GM12878 (cell line): ENCODE data around the gene ZFP28. TPM values are rescaled to one million over a fixed set of nuclear protein-coding genes. Genes with fewer than 3 reads are reported as not detected.

Experiments
- ATAC-seq: fragments of 200-7000 bp; cut with Tn5 transposase; 3 replicates; pipeline ENCODE4 v1.9.1; 2020; ENCODE audit warnings: mild to moderate bottlenecking, moderate library complexity
- BruUV-seq: library from RNA; stranded (reverse); fragments of 400-500 nt; replicated peaks from 2 replicates; lab custom pipeline; 2021; lab: Mats Ljungman, UMichigan
- CTCF ChIA-PET: fragments of 300-600 bp; sonication (Branson Sonifier 250); formaldehyde crosslinking; extraction: SDS; loops from one replicate; lab custom pipeline; 2021; ENCODE audit warnings: inconsistent platforms; lab: Yijun Ruan, JAX
- POLR2A ChIA-PET: fragments of 350-600 bp; formaldehyde crosslinking; extraction: SDS; loops from one replicate; lab custom pipeline; 2021; ENCODE audit warnings: inconsistent platforms; lab: Charles Lee
- RAD21 ChIA-PET: fragments of 300-600 bp; sonication (Branson Sonifier 250); formaldehyde crosslinking; loops from one replicate; lab custom pipeline; 2023; ENCODE audit warnings: antibody characterized with exemption; ENCODE audit not compliant: unreplicated experiment; lab: Charles Lee
- SMC1A ChIA-PET: fragments of 300-600 bp; sonication (Branson Sonifier 250); formaldehyde crosslinking; loops from one replicate; lab custom pipeline; 2023; ENCODE audit not compliant: unreplicated experiment, uncharacterized antibody; lab: Charles Lee
- DNase-seq: peaks from one replicate; pipeline ENCODE4 v3.0.0-alpha.2; 2011; ENCODE audit warnings: low read depth, low spot score
- FAIRE-seq: peaks from 3 replicates; lab custom pipeline; 2011; peaks lifted over from hg19 to GRCh38; lab: Jason Lieb, UNC
- H2AFZ ChIP-seq: 2 replicates; pipeline ENCODE4 v1.6.0; 2011; ENCODE audit warnings: low read depth, low read length, control low read depth; ENCODE audit not compliant: control insufficient read depth
- H3K27ac ChIP-seq: 2 replicates; pipeline ENCODE4 v1.5.1; 2011; ENCODE audit warnings: control low read depth; ENCODE audit not compliant: control insufficient read depth, insufficient read depth
- H3K27me3 ChIP-seq, 2 experiments: replicated peaks in 1 of 2; 2 replicates each; pipeline versions ENCODE4 v1.6.0 to v1.6.1; 2011; ENCODE audit warnings: low read length in 1 of 2; ENCODE audit not compliant: control insufficient read depth in 2 of 2, insufficient read depth in 2 of 2
- H3K36me3 ChIP-seq, 2 experiments: 2 replicates each; pipeline ENCODE4 v1.5.1; 2011; ENCODE audit warnings: low read length in 1 of 2; ENCODE audit not compliant: control insufficient read depth in 2 of 2, insufficient read depth in 2 of 2
- H3K4me1 ChIP-seq: 2 replicates; pipeline ENCODE4 v1.6.1; 2011; ENCODE audit warnings: mild to moderate bottlenecking, low read length, moderate library complexity, mixed read lengths; ENCODE audit not compliant: control insufficient read depth, insufficient read depth
- H3K4me2 ChIP-seq: 2 replicates; pipeline ENCODE4 v1.6.0; 2011; ENCODE audit warnings: control low read depth; ENCODE audit not compliant: control insufficient read depth, insufficient read depth
- H3K4me3 ChIP-seq: fragments of 200-600 bp; sonication (generic); 2 replicates; pipeline ENCODE4 v1.5.1; 2016
- H3K79me2 ChIP-seq: 2 replicates; pipeline ENCODE4 v1.6.0; 2011; ENCODE audit warnings: low read length; ENCODE audit not compliant: control insufficient read depth, insufficient read depth
- H3K9ac ChIP-seq: 2 replicates; pipeline ENCODE4 v1.8.0; 2011; ENCODE audit warnings: low read length, control low read depth, mixed read lengths; ENCODE audit not compliant: control insufficient read depth, insufficient read depth
- H3K9me3 ChIP-seq: replicated peaks from 3 replicates; pipeline ENCODE4 v1.5.1; 2011; ENCODE audit warnings: mild to moderate bottlenecking, low read length; ENCODE audit not compliant: control insufficient read depth, insufficient read depth
- H4K20me1 ChIP-seq: 2 replicates; pipeline ENCODE4 v1.6.0; 2011; ENCODE audit not compliant: control insufficient read depth, insufficient read depth
- BHLHE40 ChIP-seq, 2 experiments: fragments of 450-650 bp in 1 of 2; IDR thresholded peaks; 2 replicates each; pipeline ENCODE4 v1.6.1; 2011 to 2017; ENCODE audit warnings: low read depth in 2 of 2, borderline replicate concordance in 1 of 2, improper control_type of control experiment in 1 of 2, low read length in 1 of 2, mild to moderate bottlenecking in 1 of 2
- CHD2 ChIP-seq: IDR thresholded peaks from 2 replicates; pipeline ENCODE4 v1.6.1; 2011; ENCODE audit warnings: low read depth, low read length, improper control_type of control experiment, borderline replicate concordance
- CREB1 ChIP-seq: IDR thresholded peaks from 2 replicates; pipeline ENCODE4 v1.6.1; 2012; ENCODE audit warnings: low read depth, mild to moderate bottlenecking, inconsistent platforms
- DPF2 ChIP-seq: fragments of 450-650 bp; IDR thresholded peaks from 2 replicates; pipeline ENCODE4 v1.6.1; 2017; ENCODE audit warnings: mild to moderate bottlenecking
- EGR1 ChIP-seq, 2 experiments: IDR thresholded peaks; 1 replicate in 1 of 2; 2 replicates in 1 of 2; pipeline ENCODE4 v1.6.1; 2011 to 2012; ENCODE audit warnings: low read depth in 2 of 2, low read length in 2 of 2, borderline replicate concordance in 1 of 2, mild to moderate bottlenecking in 1 of 2, moderate library complexity in 1 of 2
- HCFC1 ChIP-seq: fragments of 150-350 bp; IDR thresholded peaks from 2 replicates; pipeline ENCODE4 v1.6.1; 2014; ENCODE audit warnings: low read length
- HDGF ChIP-seq: fragments of 450-650 bp; IDR thresholded peaks from 2 replicates; pipeline ENCODE4 v1.6.1; 2016; ENCODE audit warnings: antibody characterized with exemption
- IKZF1 ChIP-seq: fragments of 450-650 bp; conservative IDR thresholded peaks from 2 replicates; pipeline ENCODE4 v1.6.1; 2017; ENCODE audit warnings: antibody characterized with exemption, mild to moderate bottlenecking
- MTA2 ChIP-seq: fragments of 450-650 bp; IDR thresholded peaks from 2 replicates; pipeline ENCODE4 v1.6.1; 2016; ENCODE audit warnings: low read depth, mild to moderate bottlenecking, moderate library complexity
- NFXL1 ChIP-seq: fragments of 450-650 bp; IDR thresholded peaks from 2 replicates; pipeline ENCODE4 v1.6.1; 2017; ENCODE audit warnings: antibody characterized with exemption, mild to moderate bottlenecking, borderline replicate concordance
- NRF1 ChIP-seq: conservative IDR thresholded peaks from 2 replicates; pipeline ENCODE4 v1.6.1; 2011; ENCODE audit warnings: mild to moderate bottlenecking, low read depth, low read length, improper control_type of control experiment
- PML ChIP-seq: IDR thresholded peaks from 2 replicates; pipeline ENCODE4 v1.6.1; 2012; ENCODE audit warnings: low read length, inconsistent platforms
- POLR2A ChIP-seq: IDR thresholded peaks from 2 replicates; pipeline ENCODE4 v1.6.1; 2011; ENCODE audit warnings: low read depth, mild to moderate bottlenecking, low read length
- SIX5 ChIP-seq: IDR thresholded peaks from 2 replicates; pipeline ENCODE4 v1.6.1; 2011; ENCODE audit warnings: mild to moderate bottlenecking, low read depth, low read length, moderate library complexity; ENCODE audit not compliant: severe bottlenecking
- SMARCA5 ChIP-seq: fragments of 450-650 bp; IDR thresholded peaks from 2 replicates; pipeline ENCODE4 v1.6.1; 2017; ENCODE audit warnings: mild to moderate bottlenecking
- SUZ12 ChIP-seq: fragments of 200-600 bp; sonication (generic); IDR thresholded peaks from one replicate; pipeline ENCODE4 v1.6.1; 2018; ENCODE audit warnings: antibody characterized with exemption, mild to moderate bottlenecking; ENCODE audit not compliant: unreplicated experiment
- WGBS: methylation state at CpG from one replicate; pipeline ENCODE4 v1.1.6; 2016; ENCODE audit warnings: low lambda C conversion rate; ENCODE audit not compliant: insufficient replicate concordance, insufficient coverage; ENCODE audit errors: missing lambda C conversion rate; 5-methylcytosine and 5-hydroxymethylcytosine counted together
- in situ Hi-C: fragments of 300-500 bp; cut with MboI; formaldehyde crosslinking; loops from 9 replicates; pipeline ENCODE4 v1.14.3; 2018; ENCODE audit warnings: mixed read lengths
- intact Hi-C: fragments of 100-400 bp; cut with micrococcal nuclease; formaldehyde crosslinking; loops from one replicate; pipeline ENCODE4 v1.14.2; 2022; ENCODE audit not compliant: unreplicated experiment
- polyA plus RNA-seq, 11 experiments: library from polyadenylated mRNA; depleted of rRNA in 4 of 11; unstranded in 6 of 11; stranded (reverse) in 5 of 11; fragments of >200 nt; fragmentation: Nextera tagmentation in 4 of 11; fragmentation: Illumina TruSeq in 1 of 11; extraction: Ambion mirVana in 4 of 11; extraction: Trizol in 1 of 11; gene quantifications; 1 replicate in 1 of 11; 2 replicates in 10 of 11; pipeline versions ENCODE4 v1.2.1 to v1.2.3, GENCODE V29; 2011 to 2016; ENCODE audit warnings: inconsistent platforms in 2 of 11, missing spikeins in 2 of 11, low read depth in 1 of 11
- total RNA-seq, 4 experiments: library from RNA; depleted of rRNA in 3 of 4; stranded (reverse); fragments of >200 nt in 3 of 4; fragmentation: Illumina TruSeq in 1 of 4; extraction: Trizol in 1 of 4; gene quantifications; 2 replicates each; pipeline versions ENCODE4 v1.2.1 to v1.2.3, GENCODE V29; 2013 to 2021
- TF ChIP-seq, protein P1 (sequence below): fragments of 450-650 bp; IDR thresholded peaks from 2 replicates; pipeline ENCODE4 v1.6.1; 2017; ENCODE audit warnings: low read depth, mild to moderate bottlenecking, moderate library complexity
- TF ChIP-seq, protein P2 (sequence below): fragments of 450-650 bp; IDR thresholded peaks from 2 replicates; pipeline ENCODE4 v1.6.1; 2016; ENCODE audit warnings: mild to moderate bottlenecking
- TF ChIP-seq, protein P3 (sequence below): fragments of 450-650 bp; conservative IDR thresholded peaks from 2 replicates; pipeline ENCODE4 v1.6.1; 2017; ENCODE audit warnings: mild to moderate bottlenecking, moderate library complexity

Gene ZFP28
- total and polyA plus RNA-seq, 10 of the 15 experiments (the other 5 are each of a cell fraction or from before 2014, with no cell fraction given), result 0.01 to 0.13 (median 0.05) TPM; not detected in 2

DNA sequence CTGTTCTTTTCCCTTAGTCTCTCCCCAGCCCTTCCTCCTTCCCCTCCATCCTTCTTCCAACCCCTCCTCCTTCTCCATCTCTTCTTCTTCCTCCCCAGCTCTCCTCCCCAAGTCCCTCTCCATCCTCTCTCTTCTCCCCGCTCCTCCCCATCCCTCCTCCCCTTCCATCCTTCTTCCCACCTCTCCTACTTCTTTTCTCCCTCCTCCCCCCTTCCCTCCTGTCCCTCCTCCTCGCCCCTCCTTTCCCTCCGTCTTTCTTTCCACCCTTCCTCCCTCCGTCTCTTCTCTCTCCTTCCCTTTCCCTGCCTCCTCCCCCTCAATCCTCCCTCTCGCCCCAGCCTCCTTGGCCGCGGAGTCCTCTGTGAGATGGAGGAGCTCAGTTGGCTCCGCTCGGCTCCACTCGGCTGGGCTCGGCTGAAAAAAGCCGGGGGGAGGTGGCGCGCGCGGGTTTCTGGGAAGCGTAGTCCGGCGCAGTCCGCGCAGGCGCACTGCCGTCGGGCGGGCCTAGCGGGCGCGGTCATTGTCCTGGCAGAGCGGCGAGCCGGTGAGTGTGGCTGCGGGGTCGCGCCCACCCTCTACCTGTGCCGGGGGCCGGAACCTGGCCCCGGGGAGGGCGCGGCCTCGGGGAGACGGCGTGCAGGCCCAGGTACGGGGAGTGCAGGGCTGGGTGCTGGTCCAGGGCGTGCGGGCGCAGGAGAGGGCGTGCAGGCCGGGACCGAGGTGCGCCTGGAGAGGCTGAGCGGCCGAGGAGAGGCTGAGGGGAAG lies 56.2 kb downstream of the ZFP28 start, which contains the start of gene ZNF71:
Gene ZNF71, plus strand, starts transcription at position 520 of the 765 bp plus-strand sequence. CDS start 6,257 bp downstream, outside the sequence.
- H4K20me1 ChIP-seq, result no peaks in the 10 kb centered on the region
- RAD21 ChIA-PET, result no interaction called here
- no peaks in the 10 kb centered on the region; the same call in 1 of the 2 replicates for H3K4me1 ChIP-seq
- H3K27ac ChIP-seq, result no peak within 1 kb of the TSS
- DNase-seq (peak; percentile 23), ATAC-seq (peak; percentile 98), FAIRE-seq (no peak)
- H3K9me3 ChIP-seq, result peaks cover 2% of the 10 kb centered on the region; the same call in 2 of the 3 replicates
- H3K79me2 ChIP-seq, result peaks cover 2% of the 10 kb centered on the region; the same call in 1 of the 2 replicates
- CTCF ChIA-PET, result interaction anchor here (0.6 kb wide), 1 partner anchor 54 kb away, joined by 4 read pairs; no protein-coding TSS in a partner anchor
- H3K9ac ChIP-seq, result peak within 1 kb of the TSS; percentile 62
- POLR2A ChIA-PET, result no interaction called here
- no peaks in the 10 kb centered on the region for H3K36me3 ChIP-seq
- peak within 1 kb of the TSS; percentile 68 for H3K4me2 ChIP-seq
- BruUV-seq, result no TSS peak
- H2AFZ ChIP-seq, result peak within 1 kb of the TSS; percentile 37
- H3K27me3 ChIP-seq, result no peaks in the 10 kb centered on the region
- WGBS, result under 1% methylated on average over 48 of the region's 52 CpGs
- in situ Hi-C loops, result no loop called here
- peak within 1 kb of the TSS; percentile 79 for H3K4me3 ChIP-seq
- SMC1A ChIA-PET, result interaction anchor here (0.6 kb wide), 1 partner anchor 54 kb away, joined by 3 read pairs; no protein-coding TSS in a partner anchor
- intact Hi-C loops, result no loop called here
- TF ChIP-seq, protein P1, sequence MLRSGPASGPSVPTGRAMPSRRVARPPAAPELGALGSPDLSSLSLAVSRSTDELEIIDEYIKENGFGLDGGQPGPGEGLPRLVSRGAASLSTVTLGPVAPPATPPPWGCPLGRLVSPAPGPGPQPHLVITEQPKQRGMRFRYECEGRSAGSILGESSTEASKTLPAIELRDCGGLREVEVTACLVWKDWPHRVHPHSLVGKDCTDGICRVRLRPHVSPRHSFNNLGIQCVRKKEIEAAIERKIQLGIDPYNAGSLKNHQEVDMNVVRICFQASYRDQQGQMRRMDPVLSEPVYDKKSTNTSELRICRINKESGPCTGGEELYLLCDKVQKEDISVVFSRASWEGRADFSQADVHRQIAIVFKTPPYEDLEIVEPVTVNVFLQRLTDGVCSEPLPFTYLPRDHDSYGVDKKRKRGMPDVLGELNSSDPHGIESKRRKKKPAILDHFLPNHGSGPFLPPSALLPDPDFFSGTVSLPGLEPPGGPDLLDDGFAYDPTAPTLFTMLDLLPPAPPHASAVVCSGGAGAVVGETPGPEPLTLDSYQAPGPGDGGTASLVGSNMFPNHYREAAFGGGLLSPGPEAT, result peak; percentile 51; the same call in 1 of the 2 replicates
- TF ChIP-seq HCFC1, result peak; percentile 77
- peak; percentile 81 for TF ChIP-seq IKZF1
- peak; percentile 61 for TF ChIP-seq POLR2A
- TF ChIP-seq EGR1 (IDR thresholded peaks at IDR 0.05; ENCODE audit: borderline replicate concordance in 1 of 2, low read depth in 2 of 2, low read length in 2 of 2), result 0 out of 3 replicates have a peak, but pooled peaks of 1 of the 2 experiments have one; percentile 12
- TF ChIP-seq SUZ12, result no peak
- TF ChIP-seq CHD2, result 0 out of 2 replicates have a peak, but pooled peaks have one; percentile 28
- TF ChIP-seq PML, result no peak
- peak; percentile 36; the same call in 1 of the 2 replicates for TF ChIP-seq NRF1
- TF ChIP-seq CREB1, result peak; percentile 61; the same call in 1 of the 2 replicates
- TF ChIP-seq, protein P2, sequence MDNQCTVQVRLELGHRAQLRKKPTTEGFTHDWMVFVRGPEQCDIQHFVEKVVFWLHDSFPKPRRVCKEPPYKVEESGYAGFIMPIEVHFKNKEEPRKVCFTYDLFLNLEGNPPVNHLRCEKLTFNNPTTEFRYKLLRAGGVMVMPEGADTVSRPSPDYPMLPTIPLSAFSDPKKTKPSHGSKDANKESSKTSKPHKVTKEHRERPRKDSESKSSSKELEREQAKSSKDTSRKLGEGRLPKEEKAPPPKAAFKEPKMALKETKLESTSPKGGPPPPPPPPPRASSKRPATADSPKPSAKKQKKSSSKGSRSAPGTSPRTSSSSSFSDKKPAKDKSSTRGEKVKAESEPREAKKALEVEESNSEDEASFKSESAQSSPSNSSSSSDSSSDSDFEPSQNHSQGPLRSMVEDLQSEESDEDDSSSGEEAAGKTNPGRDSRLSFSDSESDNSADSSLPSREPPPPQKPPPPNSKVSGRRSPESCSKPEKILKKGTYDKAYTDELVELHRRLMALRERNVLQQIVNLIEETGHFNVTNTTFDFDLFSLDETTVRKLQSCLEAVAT, result peak; percentile 61; the same call in 1 of the 2 replicates
- no peak for TF ChIP-seq DPF2
- peak; percentile 71 for TF ChIP-seq SIX5
- 0 out of 2 replicates have a peak, but pooled peaks have one; percentile 45 for TF ChIP-seq SMARCA5
- TF ChIP-seq NFXL1, result peak; percentile 86
- no peak for TF ChIP-seq MTA2
- TF ChIP-seq, protein P3, sequence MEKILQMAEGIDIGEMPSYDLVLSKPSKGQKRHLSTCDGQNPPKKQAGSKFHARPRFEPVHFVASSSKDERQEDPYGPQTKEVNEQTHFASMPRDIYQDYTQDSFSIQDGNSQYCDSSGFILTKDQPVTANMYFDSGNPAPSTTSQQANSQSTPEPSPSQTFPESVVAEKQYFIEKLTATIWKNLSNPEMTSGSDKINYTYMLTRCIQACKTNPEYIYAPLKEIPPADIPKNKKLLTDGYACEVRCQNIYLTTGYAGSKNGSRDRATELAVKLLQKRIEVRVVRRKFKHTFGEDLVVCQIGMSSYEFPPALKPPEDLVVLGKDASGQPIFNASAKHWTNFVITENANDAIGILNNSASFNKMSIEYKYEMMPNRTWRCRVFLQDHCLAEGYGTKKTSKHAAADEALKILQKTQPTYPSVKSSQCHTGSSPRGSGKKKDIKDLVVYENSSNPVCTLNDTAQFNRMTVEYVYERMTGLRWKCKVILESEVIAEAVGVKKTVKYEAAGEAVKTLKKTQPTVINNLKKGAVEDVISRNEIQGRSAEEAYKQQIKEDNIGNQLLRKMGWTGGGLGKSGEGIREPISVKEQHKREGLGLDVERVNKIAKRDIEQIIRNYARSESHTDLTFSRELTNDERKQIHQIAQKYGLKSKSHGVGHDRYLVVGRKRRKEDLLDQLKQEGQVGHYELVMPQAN, result peak; percentile 59; the same call in 1 of the 2 replicates
- peak in 1 of 2 experiments; percentile 42; a peak in 2 of 4 replicates for TF ChIP-seq BHLHE40 (IDR thresholded peaks at IDR 0.05; ENCODE audit: borderline replicate concordance in 1 of 2, low read depth in 2 of 2, low read length in 1 of 2)
- peak; percentile 63; the same call in 1 of the 2 replicates for TF ChIP-seq HDGF
